NK-92 treated with Interleukin-12 subunit alpha and Interleukin-12 subunit beta, amount 100 ng/mL, for 24 hours (cell line): ENCODE results near the gene UCN2.

Source experiments
- DNase-seq: peaks from one replicate; lab custom pipeline; 2025; lab: John Stamatoyannopoulos, UW

UCN2 gene

DNA sequence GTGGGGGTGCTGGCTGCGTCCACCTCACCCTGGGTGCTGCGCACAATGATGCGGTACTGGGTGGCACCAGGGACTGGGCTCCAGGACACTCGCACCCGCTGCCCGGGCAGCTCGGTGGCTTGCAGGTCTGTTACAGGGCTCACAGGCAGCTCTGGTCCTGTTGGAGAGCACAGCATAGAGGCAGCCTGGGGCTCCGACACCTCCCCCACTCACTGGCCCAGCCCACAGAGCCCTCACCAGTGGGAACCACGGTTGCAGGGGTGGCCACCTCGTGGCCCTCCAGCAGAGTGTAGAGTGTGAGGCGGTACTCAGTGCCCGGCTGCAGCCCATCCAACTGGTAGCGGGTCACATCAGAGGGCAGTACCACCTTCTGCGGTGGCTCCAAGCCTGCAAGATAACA, 27.9 kb upstream of the UCN2 start:
- DNase-seq, result no peak

DNA sequence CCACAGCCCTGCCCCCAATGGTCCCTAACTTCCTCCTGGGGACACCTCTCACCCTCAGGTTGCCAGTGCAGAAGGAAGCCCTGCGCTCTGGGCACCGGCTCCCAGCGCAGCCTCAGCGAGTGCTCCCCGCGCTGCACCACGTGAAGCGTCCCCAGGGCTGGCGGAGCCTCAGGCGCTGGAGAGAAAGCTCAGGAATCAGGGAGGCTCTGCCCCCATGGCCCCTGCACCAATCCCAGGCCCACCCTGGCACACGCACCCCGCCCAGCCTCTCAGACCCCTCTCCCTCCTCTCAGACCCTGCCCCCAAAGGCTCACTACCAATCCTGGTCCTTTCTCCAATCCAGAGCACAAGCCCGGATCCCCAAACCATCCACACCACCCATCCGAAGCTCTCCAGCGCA, 24.6 kb upstream of the UCN2 start:
- DNase-seq, result no peak

DNA sequence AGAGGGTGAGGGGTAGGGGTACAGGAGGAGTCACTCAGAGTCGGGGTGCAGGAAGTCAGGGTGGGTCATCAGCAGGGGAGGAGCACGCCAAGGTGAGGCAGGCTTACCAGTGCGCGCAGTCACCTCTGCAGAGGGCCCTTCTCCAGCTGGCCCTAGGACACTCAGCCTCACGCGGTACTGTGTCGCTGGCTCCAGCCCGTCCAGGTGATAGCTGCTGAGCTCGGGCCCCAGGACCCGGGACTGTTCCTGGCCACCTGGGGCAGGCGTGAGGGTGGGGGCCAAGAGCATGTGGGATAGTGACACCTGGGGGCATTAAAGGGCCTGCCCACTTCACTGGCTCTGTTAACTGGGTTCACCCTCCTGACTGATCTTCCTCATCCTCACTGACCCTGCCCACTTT, 24.1 kb upstream of the UCN2 start:
- no peak for DNase-seq

DNA sequence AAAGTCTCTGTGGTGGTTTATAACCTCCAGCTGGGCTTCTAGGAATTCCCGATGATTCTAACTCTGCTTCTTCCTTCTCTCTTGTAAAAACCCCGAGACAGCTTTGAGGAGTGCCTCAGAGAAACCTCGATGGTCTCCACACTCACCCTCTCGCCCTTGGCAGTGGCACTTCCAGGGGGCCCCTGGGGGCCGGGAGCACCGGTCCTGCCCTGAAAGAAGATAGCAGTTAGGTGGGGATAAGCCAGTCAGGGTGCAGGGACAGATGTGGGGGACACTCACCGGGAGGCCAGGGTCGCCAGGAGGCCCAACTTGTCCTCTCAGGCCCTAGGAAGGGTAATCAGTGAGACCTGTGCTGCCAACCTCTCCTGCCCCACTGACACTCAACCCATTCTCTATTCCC, 21.8 kb upstream of the UCN2 start:
- DNase-seq, result no peak

DNA sequence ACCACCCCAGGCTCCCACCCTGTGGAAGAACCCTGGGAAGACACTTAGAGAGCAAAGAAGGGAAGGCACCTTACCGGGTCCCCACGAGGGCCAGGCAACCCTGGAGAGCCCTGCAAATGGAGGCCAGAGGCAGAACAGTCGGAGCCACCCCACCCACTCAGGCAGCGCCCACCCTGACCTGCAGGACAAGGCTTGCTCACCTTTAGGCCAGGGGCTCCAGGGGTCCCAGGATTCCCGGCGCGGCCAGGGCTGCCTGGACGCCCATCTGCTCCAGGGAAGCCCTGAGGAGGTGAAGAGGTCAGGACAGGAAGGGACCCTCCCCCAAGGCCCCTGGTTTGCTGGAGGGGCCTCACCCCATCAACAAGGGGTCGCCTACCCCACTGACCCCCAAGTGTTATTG, 21.3 kb upstream of the UCN2 start:
- no peak for DNase-seq

DNA sequence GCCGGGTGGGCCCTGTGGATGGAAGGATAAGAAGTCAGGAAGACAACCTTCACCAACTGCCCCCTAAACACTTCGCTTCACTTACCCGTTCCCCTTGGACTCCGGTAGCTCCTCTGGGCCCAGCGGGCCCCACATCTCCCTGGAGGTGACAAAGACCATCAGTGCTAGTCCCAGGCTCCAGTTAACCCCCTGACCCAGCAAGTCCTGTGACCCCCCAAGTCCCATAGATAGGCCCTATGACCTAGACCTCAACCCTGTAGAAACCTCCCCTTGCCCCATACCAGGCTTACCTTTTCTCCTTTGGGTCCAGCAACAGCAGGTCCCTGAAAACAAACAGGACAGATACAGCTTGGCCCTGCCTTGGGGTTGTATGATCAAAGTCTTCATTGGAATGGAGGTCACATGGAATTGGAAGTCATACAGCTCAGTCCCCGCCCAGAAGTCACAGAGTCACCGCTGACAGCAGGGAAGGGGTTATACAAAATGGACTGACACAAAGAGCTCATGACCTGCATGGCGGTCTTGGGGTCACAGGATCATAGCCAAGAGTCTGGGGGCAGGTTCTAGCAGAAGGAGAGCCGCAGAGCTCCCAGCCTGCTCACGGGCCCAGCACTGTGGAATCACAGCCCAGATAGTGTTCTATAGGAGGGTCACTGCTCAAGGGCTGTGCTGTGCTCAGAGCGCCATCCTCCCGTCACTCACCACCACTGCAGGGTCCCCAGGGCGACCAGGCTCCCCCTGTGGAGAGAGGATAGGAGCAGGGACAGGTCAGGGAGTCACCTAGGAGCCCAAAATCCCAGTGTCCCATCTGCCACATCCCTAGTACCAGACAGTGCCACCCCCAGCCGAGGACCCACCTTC, 18.3 kb upstream of the UCN2 start:
- DNase-seq, result no peak

DNA sequence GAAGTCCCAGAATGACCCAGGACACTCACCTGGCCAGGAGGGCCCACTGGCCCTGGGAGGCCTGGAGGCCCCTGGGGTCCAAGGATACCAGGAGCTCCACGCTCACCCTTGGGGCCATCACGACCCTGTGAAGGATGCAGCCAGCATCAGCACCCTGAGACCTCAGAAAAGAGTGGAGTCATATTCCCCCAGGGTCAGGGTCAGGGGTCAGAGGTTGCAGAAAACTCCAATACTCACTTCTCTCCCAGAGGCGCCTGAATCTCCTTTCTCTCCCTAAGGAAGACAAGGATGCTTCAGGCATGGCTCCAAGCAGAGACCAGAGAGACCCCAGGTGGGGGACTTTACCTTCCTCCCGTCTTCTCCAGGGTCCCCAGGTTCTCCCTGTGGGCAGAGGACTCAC, 13.1 kb upstream of the UCN2 start:
- DNase-seq, result no peak

DNA sequence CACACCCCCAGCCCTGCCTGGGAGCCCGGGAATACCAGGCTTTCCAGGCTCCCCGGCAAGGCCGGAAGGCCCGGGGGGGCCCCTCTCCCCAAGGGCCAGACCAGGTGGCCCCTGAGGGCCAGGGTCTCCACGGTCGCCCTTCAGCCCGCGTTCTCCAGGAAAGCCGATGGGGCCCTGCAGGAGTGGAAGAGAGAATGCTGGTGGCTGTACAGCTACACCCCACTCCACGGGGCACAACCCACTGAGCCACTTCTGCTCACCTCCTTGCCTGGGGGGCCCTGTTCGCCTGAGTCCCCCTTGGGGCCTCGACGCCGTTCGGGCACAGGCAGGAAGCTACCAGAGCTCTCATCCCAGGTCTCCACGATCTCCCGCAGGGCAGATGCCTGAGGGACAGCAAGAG, 11.8 kb upstream of the UCN2 start:
- DNase-seq, result no peak

DNA sequence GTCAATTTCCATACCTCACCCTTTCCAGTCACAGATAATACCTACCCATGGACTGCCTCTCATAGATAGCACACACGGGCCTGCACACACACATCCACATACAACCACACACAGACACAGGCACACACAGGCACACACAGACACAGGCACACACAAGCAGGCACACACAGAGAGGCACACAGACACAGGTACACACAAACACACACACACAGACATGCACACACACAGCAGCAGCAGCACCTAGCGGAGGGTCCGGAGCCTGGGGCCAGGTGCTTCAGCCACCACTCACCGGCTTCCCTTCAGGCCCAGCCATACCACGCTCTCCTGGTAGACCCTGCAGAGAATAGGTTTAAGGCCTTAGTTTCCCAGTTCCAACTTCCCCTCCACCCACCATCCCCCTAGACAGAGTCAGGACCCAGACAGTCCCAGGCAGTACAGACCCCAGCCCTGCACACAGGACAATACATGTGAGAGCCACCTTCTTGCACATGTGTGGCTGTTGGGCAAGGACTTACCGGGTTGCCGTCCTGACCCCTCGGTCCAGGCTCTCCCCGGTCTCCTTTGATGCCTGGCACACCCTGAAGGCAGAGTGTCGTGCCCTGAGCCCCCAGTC, 10.5 kb upstream of the UCN2 start:
- DNase-seq, result no peak

DNA sequence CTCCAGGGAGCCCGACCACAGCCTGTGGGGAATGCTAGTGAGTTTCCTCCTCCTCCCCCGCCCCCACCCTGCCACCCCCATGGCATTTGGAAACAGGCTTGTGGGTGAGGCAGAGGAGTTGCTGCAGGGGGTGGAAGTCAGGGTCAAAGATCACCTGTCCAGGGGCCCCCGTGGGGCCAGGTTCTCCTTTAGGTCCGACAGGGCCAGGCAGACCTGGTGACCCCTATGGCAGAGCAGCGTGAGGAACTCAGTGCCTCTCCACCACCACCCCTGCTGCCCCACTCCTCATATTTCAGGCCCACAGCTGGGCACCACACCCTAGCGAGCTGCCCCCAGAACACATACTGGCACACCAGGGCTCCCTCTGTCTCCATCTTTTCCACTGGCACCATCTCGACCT, 8.9 kb upstream of the UCN2 start:
- no peak for DNase-seq

DNA sequence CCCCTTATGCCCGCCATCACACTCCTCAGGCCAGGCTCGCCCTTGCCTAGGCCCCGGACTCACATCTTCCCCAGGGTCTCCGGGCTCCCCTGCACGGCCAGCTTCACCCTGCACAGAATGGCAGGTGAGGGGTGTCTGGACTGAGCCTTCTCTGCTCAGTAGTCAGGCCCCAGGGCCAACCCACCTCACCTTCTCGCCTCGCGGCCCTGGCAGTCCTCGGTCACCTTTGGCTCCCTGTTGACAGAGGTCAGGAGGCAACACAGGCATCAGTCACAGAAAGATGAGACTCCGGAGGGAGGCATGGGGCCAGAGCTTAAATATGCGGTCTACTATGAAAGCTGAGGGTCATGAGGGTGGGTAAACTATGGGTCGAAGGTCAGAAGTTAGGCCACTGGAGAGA, 8.4 kb upstream of the UCN2 start:
- DNase-seq, result no peak

DNA sequence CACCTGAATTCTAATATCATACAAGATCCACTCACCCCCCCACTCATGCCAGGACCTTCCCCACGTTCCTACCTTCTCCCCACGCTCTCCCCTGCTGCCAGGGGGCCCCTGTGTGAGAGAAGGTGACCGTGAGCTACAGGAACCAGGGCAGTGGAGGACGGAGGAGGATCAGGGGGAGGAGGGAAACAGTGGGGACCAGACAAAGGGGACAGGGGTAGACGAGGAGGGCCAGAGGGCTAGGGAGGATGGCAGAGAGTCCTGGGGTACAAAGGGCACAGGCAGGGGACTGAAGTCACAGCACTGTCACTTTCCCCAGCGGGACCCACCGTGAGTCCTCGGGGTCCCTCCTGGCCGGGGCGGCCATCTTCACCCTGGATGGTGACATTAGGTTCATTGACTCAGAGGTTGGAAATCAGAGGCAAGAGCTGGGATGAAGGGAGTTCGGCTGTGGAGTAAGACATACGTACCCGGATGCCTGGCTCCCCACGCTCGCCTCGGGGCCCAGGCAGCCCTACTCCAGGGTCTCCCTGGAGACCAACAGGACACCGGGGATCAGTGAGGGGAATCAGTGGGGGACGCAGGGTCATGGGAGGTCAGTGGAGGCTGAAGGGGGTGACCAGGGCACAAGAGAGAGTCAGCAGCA, 6.3 kb upstream of the UCN2 start:
- DNase-seq, result no peak

DNA sequence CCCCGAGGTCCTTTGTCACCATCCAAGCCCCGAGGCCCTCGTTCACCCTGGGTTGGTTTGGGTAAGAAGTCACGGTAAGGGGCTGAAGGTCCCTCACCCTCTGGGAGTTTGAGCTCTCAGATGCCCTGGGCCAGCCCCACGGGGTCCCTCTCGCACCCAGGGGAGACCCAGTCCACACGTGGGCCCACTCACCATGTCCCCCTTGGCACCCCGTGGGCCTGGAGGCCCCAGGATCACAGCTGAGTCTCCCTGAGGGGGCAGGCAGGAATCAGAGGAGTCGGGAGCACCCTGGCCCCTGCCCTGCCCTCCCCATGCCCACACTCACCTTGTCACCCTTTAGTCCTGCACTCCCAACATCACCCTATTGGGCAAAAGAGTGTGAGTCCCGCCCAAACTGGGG, 5.8 kb upstream of the UCN2 start:
- no peak for DNase-seq

DNA sequence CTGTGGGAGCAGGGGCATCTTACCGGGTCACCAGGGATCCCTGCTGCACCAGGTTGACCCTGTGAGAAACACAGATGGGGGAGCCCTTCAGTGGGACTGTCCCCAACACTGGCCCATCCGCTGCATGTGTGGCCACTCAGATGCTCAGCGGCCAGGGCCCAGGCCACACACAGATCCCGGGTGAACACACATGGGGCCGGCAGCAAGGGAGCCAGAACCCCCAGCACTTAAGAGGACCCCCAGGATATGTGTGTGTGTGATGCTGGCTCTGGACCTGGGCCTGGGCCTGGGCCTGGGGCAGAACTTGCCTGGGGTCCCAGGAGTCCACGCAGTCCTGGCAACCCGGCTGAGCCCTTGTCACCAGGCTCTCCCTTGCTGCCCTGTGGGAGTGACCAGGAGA, 4.9 kb upstream of the UCN2 start:
- DNase-seq, result no peak

DNA sequence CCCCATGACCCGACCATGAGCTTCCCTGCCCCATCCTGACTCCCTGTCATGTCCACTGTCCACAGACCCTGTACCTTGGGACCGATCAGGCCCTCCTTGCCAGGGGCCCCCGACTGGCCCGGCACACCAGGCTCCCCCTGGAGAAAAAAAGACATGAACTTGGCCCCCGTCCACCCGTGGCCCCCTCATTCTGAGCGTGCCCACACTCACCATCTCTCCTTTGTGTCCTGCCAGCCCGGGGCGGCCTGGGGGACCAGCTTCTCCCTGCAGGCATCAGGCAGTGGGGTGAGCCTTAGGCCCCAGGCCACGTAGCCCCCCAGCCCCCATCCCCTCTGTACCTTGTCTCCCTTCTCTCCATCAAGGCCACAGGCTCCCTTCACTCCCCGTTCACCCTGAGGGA, 3.9 kb upstream of the UCN2 start:
- no peak for DNase-seq

DNA sequence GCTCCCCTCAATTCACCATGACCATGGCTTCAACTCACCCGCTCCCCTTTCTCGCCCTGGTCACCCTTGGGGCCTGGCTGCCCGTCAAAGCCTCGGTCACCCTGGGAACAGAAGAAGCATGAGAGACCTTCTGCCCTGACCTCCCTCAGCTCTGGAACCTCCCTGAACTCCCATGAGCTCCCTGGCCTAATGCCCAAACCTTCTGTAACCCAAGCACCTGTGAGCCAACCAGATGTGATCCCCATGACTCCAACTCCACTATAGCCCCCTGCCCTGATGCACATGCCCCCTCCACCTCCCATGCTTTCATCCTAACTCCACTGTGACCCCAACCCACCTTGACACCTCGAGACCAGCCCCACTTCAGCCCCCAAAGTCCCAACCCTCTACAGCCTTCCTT, 3.5 kb upstream of the UCN2 start:
- no peak for DNase-seq

DNA sequence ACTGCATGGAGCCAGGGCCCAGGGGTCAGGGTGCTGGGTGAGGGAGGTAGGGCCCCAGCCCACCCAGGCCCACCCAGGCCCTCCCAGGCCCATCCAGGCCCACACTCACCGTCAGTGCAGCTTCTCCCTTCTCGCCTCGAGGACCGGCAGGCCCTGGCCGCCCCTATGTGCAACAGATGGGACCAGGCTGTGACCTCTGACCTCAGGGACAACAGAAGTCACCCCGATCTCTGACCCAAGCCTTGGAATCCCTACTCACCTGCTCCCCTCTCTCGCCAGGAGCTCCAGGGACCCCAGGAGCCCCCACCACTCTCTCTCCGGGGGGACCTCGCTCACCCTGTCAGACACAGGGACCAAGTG, 2.8 kb upstream of the UCN2 start:
- no peak for DNase-seq

DNA sequence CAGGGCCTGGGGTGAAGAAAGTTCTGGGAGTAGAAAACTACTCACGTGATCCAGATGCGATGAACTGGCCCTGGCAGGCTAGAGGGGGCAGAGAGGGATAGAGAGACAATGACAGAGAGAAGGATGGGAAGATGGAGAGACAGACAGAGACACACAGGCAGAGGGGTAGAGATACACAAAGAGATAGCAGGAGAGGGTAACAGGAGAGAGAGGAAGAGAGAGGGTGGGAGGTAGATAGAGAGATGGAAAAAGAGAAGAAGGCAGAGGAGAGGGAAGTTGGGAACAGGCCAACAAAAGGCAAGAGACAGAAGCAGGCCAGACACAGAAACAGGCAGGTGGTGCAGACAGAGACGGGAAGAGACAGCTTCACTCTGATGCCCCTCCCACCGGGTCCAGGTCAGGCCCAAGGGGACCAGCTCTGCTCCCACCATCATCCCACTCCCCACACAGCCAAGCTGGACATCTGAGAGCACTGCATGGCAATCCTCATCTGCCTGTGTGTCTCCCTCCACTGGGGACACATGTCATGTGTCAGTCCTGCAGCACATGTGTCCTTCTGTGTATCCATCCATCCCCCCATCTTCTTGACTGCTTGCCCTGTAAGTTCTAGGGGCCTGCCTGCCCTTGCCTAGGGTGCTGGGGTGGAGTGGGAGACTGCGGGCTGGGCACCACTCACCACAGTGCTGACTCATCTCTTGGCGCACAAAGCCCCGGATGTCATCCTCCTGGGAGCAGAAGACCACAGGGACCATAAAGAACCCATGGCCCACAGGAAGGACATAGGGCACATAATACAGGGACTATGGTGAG, 2.2 kb upstream of the UCN2 start:
- no peak for DNase-seq

DNA sequence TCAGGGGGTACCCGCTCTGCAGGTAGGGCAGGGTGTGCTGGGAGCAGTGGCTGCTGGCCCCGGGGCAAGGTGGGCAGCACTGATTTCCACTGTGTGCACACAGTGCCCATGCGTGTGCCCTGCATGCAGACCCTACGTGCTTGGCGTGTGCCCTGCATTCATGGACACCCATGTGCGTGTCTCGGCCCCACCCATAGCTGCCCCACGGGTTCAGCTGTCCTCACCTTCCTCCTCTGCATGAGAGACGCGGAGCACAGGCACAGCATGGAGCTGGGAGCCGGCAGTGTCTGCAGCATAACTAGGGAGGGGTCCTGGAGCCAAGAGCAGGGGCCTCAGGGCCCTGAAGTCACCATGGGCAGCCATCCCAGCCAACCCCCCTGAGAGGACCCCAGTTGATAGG, 1.6 kb upstream of the UCN2 start:
- DNase-seq, result no peak

DNA sequence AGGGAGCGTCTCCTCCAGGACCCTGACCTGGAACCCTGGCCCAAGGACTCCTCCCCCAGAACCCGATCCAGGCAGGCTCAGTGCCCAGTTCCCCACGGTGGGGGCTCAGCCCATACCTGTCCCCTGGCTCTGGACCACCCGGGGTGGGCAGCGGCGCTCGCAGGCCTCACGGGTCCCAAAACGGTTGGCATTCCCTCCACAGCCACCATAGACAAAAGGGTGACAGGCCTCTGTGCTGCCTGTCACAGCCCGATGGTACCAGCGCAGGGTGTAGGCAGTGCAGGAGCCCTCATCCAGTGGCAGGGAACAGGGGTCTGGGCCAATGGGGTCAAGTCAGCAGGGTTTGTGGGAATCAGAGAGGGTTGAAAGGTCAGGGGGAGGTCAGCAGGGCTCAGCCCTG, 1.1 kb upstream of the UCN2 start:
- no peak for DNase-seq

DNA sequence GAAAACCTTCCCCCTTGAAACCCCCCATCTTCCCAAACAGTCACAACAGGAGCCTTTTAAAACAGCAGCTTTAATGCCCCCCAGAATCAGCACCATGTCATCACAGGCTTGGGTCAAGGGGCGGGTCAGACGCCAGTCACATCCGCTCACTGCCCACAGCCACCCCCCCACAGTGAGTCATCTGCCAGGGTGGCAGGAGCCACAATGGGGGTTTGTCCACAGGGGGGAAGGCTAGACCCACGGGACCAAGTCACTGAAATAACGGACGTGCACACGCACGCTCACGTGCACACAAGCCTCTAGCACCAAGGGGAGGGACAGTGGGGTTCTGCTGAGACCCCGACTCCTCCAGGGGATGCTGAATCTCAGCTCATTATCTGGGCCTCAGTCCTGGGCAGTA, 441 bp upstream of the UCN2 start:
- peak; percentile 73 for DNase-seq

DNA sequence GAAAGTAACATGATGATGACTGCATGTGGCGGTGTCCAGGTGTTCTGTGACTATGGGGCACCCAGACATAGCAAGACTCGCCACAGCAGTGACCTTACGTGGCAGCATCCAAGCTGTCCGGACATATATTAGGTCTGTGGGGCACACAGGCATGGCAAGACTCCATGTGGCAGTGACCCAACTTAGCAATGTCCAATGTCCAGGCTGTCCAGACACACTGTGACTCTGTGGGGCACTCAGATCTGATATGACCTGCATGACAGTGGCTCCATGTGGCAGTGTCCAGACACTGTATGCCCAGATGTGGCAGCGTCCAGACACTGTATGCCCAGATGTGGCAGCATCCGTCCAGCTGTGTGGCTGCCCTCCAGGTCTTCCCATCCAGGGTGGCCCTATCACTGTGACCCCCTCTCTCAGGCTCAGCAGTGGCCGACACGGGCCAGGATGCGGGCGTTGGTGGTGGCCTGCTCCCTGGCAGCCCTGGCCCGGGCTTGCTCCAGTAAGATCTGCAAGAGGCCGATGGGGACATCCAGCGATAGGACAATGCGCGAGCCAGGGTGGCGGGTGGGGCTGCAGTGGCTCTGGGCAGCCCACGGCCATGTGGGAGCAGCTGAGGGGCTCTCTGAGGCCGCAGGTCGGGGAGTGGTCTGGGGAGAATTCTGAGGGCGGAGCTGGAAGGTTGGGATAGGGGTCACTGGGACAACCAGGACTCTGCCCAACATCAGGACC, 1.1 kb downstream of the UCN2 start:
- no peak for DNase-seq
